GM23338 (cell line): ENCODE data around the gene ASPDH. TPM values are rescaled to one million over a fixed set of nuclear protein-coding genes. Genes with fewer than 3 reads are reported as not detected.
A peak's percentile ranks its signal among the peaks of the same experiment; 100 is the strongest.

Experiments
- ATAC-seq: fragments of 200-7000 bp; cut with Tn5 transposase; 3 replicates; pipeline ENCODE4 v1.9.1; 2020
- DNase-seq: peaks from one replicate; pipeline ENCODE4 v3.0.0-alpha.2; 2015; ENCODE audit warnings: low spot score
- H2AFZ ChIP-seq: fragments of 200-600 bp; sonication (generic); 2 replicates; pipeline ENCODE4 v1.8.0; 2016; ENCODE audit warnings: antibody characterized with exemption, mild to moderate bottlenecking, moderate library complexity
- H3F3A ChIP-seq: fragments of 200-600 bp; sonication (generic); replicated peaks from 2 replicates; pipeline ENCODE4 v1.8.0; 2017; ENCODE audit warnings: antibody characterized with exemption, mixed run types, low read depth
- H3K27ac ChIP-seq: fragments of 200-600 bp; sonication (generic); 2 replicates; pipeline ENCODE4 v1.6.1; 2016; ENCODE audit warnings: low read depth
- H3K27me3 ChIP-seq: fragments of 200-600 bp; sonication (generic); 2 replicates; pipeline ENCODE4 v1.8.0; 2016; ENCODE audit warnings: mild to moderate bottlenecking, mixed run types, moderate library complexity; ENCODE audit not compliant: insufficient read depth
- H3K36me3 ChIP-seq: fragments of 200-600 bp; sonication (generic); 2 replicates; pipeline ENCODE4 v1.8.0; 2016; ENCODE audit warnings: mild to moderate bottlenecking; ENCODE audit not compliant: insufficient read depth
- H3K4me1 ChIP-seq: fragments of 200-600 bp; sonication (generic); 2 replicates; pipeline ENCODE4 v1.8.0; 2016; ENCODE audit warnings: mild to moderate bottlenecking, moderate library complexity; ENCODE audit not compliant: insufficient read depth
- H3K4me2 ChIP-seq: fragments of 200-600 bp; sonication (generic); 2 replicates; pipeline ENCODE4 v1.7.1; 2017; ENCODE audit warnings: mixed run types
- H3K4me3 ChIP-seq: fragments of 200-600 bp; sonication (generic); 2 replicates; pipeline ENCODE4 v1.6.1; 2016; ENCODE audit warnings: mixed run types
- H3K79me2 ChIP-seq: fragments of 200-600 bp; sonication (generic); replicated peaks from 2 replicates; pipeline ENCODE4 v1.8.0; 2017; ENCODE audit warnings: mild to moderate bottlenecking; ENCODE audit not compliant: insufficient read depth
- H3K9me2 ChIP-seq: fragments of 200-600 bp; sonication (generic); 2 replicates; pipeline ENCODE4 v1.8.0; 2017; ENCODE audit not compliant: insufficient read depth
- H4K20me1 ChIP-seq: fragments of 200-600 bp; sonication (generic); replicated peaks from 2 replicates; pipeline ENCODE4 v1.8.0; 2017; ENCODE audit warnings: mild to moderate bottlenecking; ENCODE audit not compliant: insufficient read depth
- H3K27ac Mint-ChIP-seq: 2 replicates; pipeline ENCODE4 v1.8.0; 2020; ENCODE audit warnings: inconsistent platforms, mild to moderate bottlenecking, moderate library complexity, mixed read lengths
- H3K27me3 Mint-ChIP-seq: 3 replicates; pipeline ENCODE4 v1.8.0; 2022; ENCODE audit warnings: low read depth, mild to moderate bottlenecking, moderate library complexity, mixed read lengths, inconsistent platforms; ENCODE audit not compliant: insufficient read depth, poor library complexity
- H3K36me3 Mint-ChIP-seq: 3 replicates; pipeline ENCODE4 v1.8.0; 2021; ENCODE audit warnings: low read depth, mild to moderate bottlenecking, inconsistent platforms, moderate library complexity, mixed read lengths
- H3K4me1 Mint-ChIP-seq: 3 replicates; pipeline ENCODE4 v1.8.0; 2020; ENCODE audit warnings: mild to moderate bottlenecking, inconsistent platforms, mixed read lengths
- H3K4me3 Mint-ChIP-seq: 3 replicates; pipeline ENCODE4 v1.8.0; 2021; ENCODE audit warnings: moderate library complexity, mild to moderate bottlenecking, inconsistent platforms, mixed read lengths
- H3K9me3 Mint-ChIP-seq: 3 replicates; pipeline ENCODE4 v1.8.0; 2020; ENCODE audit warnings: moderate library complexity, mild to moderate bottlenecking, inconsistent platforms, mixed read lengths
- CREB1 ChIP-seq: fragments of 250-450 bp; sonication (Bioruptor Pico); IDR thresholded peaks from 2 replicates; pipeline ENCODE4 v1.5.0; 2020; ENCODE audit warnings: low read depth, mild to moderate bottlenecking, moderate library complexity
- EZH2 ChIP-seq: fragments of 200-600 bp; sonication (generic); IDR thresholded peaks from one replicate; pipeline ENCODE4 v1.8.0; 2017; ENCODE audit warnings: antibody characterized with exemption, mild to moderate bottlenecking, low read depth; ENCODE audit not compliant: unreplicated experiment
- EZH2phosphoT487 ChIP-seq: fragments of 200-600 bp; sonication (generic); IDR thresholded peaks from one replicate; pipeline ENCODE4 v1.8.1; 2018; ENCODE audit warnings: antibody characterized with exemption; ENCODE audit not compliant: unreplicated experiment
- JUNB ChIP-seq: IDR thresholded peaks from one replicate; pipeline ENCODE4 v1.6.1; 2016; ENCODE audit warnings: antibody characterized with exemption; ENCODE audit not compliant: unreplicated experiment
- NANOG ChIP-seq: IDR thresholded peaks from 2 replicates; pipeline ENCODE4 v1.6.1; 2016; ENCODE audit warnings: antibody characterized with exemption, borderline replicate concordance
- POLR2AphosphoS5 ChIP-seq: IDR thresholded peaks from 2 replicates; pipeline ENCODE4 v1.6.1; 2016; ENCODE audit warnings: antibody characterized with exemption, low read depth
- STAT1 ChIP-seq: IDR thresholded peaks from one replicate; pipeline ENCODE4 v1.6.1; 2016; ENCODE audit warnings: antibody characterized with exemption; ENCODE audit not compliant: unreplicated experiment
- ZNF114 ChIP-seq: fragments of 250-450 bp; sonication (Bioruptor Pico); IDR thresholded peaks from 2 replicates; pipeline ENCODE4 v1.5.0; 2020; ENCODE audit warnings: mild to moderate bottlenecking, moderate library complexity
- ZNF331 ChIP-seq: fragments of 250-450 bp; sonication (Bioruptor Pico); IDR thresholded peaks from 2 replicates; pipeline ENCODE4 v1.5.0; 2020; ENCODE audit warnings: low read depth, mild to moderate bottlenecking, moderate library complexity
- polyA plus RNA-seq: library from polyadenylated mRNA; unstranded; fragments of >200 nt; fragmentation: Nextera tagmentation; extraction: Ambion mirVana; gene quantifications from 2 replicates; pipeline ENCODE4 v1.2.1, GENCODE V29; 2016
- total RNA-seq: library from RNA; depleted of rRNA; stranded (reverse); fragments of >200 nt; shearing (Covaris generic); gene quantifications from 2 replicates; pipeline ENCODE4 v1.2.3, GENCODE V29; 2014
- TF ChIP-seq, protein P1 (sequence below): IDR thresholded peaks from one replicate; pipeline ENCODE4 v1.6.1; 2018; ENCODE audit warnings: antibody characterized with exemption; ENCODE audit not compliant: unreplicated experiment
- TF ChIP-seq, protein P2 (sequence below): IDR thresholded peaks from 2 replicates; pipeline ENCODE4 v1.6.1; 2016; ENCODE audit warnings: antibody characterized with exemption
- TF ChIP-seq, protein P3 (sequence below), 2 experiments: fragments of 200-600 bp in 1 of 2; sonication (generic) in 1 of 2; conservative IDR thresholded peaks; 2 replicates each; pipeline versions ENCODE4 v1.5.1 to v1.6.1; 2016 to 2017; ENCODE audit warnings: antibody characterized with exemption in 2 of 2, low read depth in 2 of 2, mild to moderate bottlenecking in 2 of 2, moderate library complexity in 1 of 2
- TF ChIP-seq, protein P4 (sequence below): fragments of 250-450 bp; sonication (Bioruptor Pico); IDR thresholded peaks from 2 replicates; pipeline ENCODE4 v1.5.0; 2020; ENCODE audit warnings: mild to moderate bottlenecking, moderate library complexity

Gene ASPDH
- total and polyA plus RNA-seq, 2 experiments from 2014 or later, result not detected

DNA sequence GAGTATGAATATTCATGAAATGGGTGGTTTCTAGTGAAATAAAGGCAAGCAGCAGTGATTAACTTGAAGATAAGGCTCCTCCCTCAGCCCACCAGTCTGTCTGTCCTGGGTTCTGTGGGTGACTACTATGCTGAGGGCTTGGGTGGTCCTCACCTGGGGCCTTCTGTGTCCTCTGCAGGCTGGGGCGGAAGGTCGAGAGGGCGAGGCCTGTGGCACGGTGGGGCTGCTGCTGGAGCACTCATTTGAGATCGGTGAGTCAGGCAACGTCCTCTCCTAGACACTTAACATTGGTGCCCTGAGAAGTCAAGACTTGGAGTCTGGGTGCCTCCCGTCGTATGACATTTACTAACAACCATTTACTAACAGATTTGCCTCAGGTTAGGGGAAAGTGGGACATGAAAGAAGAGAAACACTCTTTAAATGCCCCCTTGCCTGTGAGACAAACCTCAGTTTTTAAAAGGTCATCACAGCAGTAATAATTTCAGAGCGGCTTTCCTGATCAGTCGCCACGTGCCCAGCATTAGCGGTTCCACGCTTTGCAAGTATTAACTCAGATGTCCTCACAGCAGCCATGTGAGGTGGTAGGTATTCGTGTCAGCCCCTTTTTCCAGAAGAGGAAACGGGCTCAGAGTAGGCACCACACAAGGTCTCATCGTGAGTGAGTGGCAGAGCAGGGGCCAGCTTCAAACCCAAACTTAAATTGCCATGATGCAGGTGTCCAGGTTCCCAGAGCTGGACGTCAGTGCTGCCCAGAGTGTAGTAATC, 35.8 kb downstream of the ASPDH start:
- H3K4me3 ChIP-seq, result no peak overlapping the region
- H3F3A ChIP-seq, result 0 out of 2 replicates have a peak, but pooled peaks cover 2% of the 10 kb centered on the region
- H3K4me2 ChIP-seq, result peak overlapping the region; percentile 88; the same call in 1 of the 2 replicates
- Mint-ChIP-seq H3K36me3 (peaks cover 36% of the 10 kb centered on the region), H3K27ac (no peak overlapping the region), H3K27me3 (peaks cover 8% of the 10 kb centered on the region), H3K4me3 (no peak overlapping the region), H3K4me1 (no peaks in the 10 kb centered on the region; the same call in 2 of the 3 replicates), H3K9me3 (peaks cover 92% of the 10 kb centered on the region)
- H4K20me1 ChIP-seq, result no peaks in the 10 kb centered on the region; the same call in 1 of the 2 replicates
- TF ChIP-seq STAT1 (no peak), ZNF331 (CRISPR knock-in tag) (no peak), EZH2phosphoT487 (no peak), POLR2AphosphoS5 (no peak), CREB1 (no peak), EZH2 (no peak), JUNB (no peak), NANOG (no peak), ZNF114 (CRISPR knock-in tag) (no peak)
- TF ChIP-seq, protein P1, sequence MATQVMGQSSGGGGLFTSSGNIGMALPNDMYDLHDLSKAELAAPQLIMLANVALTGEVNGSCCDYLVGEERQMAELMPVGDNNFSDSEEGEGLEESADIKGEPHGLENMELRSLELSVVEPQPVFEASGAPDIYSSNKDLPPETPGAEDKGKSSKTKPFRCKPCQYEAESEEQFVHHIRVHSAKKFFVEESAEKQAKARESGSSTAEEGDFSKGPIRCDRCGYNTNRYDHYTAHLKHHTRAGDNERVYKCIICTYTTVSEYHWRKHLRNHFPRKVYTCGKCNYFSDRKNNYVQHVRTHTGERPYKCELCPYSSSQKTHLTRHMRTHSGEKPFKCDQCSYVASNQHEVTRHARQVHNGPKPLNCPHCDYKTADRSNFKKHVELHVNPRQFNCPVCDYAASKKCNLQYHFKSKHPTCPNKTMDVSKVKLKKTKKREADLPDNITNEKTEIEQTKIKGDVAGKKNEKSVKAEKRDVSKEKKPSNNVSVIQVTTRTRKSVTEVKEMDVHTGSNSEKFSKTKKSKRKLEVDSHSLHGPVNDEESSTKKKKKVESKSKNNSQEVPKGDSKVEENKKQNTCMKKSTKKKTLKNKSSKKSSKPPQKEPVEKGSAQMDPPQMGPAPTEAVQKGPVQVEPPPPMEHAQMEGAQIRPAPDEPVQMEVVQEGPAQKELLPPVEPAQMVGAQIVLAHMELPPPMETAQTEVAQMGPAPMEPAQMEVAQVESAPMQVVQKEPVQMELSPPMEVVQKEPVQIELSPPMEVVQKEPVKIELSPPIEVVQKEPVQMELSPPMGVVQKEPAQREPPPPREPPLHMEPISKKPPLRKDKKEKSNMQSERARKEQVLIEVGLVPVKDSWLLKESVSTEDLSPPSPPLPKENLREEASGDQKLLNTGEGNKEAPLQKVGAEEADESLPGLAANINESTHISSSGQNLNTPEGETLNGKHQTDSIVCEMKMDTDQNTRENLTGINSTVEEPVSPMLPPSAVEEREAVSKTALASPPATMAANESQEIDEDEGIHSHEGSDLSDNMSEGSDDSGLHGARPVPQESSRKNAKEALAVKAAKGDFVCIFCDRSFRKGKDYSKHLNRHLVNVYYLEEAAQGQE, result no peak
- TF ChIP-seq, protein P2, sequence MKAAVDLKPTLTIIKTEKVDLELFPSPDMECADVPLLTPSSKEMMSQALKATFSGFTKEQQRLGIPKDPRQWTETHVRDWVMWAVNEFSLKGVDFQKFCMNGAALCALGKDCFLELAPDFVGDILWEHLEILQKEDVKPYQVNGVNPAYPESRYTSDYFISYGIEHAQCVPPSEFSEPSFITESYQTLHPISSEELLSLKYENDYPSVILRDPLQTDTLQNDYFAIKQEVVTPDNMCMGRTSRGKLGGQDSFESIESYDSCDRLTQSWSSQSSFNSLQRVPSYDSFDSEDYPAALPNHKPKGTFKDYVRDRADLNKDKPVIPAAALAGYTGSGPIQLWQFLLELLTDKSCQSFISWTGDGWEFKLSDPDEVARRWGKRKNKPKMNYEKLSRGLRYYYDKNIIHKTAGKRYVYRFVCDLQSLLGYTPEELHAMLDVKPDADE, result no peak
- TF ChIP-seq, protein P3, sequence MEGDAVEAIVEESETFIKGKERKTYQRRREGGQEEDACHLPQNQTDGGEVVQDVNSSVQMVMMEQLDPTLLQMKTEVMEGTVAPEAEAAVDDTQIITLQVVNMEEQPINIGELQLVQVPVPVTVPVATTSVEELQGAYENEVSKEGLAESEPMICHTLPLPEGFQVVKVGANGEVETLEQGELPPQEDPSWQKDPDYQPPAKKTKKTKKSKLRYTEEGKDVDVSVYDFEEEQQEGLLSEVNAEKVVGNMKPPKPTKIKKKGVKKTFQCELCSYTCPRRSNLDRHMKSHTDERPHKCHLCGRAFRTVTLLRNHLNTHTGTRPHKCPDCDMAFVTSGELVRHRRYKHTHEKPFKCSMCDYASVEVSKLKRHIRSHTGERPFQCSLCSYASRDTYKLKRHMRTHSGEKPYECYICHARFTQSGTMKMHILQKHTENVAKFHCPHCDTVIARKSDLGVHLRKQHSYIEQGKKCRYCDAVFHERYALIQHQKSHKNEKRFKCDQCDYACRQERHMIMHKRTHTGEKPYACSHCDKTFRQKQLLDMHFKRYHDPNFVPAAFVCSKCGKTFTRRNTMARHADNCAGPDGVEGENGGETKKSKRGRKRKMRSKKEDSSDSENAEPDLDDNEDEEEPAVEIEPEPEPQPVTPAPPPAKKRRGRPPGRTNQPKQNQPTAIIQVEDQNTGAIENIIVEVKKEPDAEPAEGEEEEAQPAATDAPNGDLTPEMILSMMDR (conservative IDR thresholded peaks at IDR 0.05; ENCODE audit: low read depth in 2 of 2), result no peak
- TF ChIP-seq, protein P4, sequence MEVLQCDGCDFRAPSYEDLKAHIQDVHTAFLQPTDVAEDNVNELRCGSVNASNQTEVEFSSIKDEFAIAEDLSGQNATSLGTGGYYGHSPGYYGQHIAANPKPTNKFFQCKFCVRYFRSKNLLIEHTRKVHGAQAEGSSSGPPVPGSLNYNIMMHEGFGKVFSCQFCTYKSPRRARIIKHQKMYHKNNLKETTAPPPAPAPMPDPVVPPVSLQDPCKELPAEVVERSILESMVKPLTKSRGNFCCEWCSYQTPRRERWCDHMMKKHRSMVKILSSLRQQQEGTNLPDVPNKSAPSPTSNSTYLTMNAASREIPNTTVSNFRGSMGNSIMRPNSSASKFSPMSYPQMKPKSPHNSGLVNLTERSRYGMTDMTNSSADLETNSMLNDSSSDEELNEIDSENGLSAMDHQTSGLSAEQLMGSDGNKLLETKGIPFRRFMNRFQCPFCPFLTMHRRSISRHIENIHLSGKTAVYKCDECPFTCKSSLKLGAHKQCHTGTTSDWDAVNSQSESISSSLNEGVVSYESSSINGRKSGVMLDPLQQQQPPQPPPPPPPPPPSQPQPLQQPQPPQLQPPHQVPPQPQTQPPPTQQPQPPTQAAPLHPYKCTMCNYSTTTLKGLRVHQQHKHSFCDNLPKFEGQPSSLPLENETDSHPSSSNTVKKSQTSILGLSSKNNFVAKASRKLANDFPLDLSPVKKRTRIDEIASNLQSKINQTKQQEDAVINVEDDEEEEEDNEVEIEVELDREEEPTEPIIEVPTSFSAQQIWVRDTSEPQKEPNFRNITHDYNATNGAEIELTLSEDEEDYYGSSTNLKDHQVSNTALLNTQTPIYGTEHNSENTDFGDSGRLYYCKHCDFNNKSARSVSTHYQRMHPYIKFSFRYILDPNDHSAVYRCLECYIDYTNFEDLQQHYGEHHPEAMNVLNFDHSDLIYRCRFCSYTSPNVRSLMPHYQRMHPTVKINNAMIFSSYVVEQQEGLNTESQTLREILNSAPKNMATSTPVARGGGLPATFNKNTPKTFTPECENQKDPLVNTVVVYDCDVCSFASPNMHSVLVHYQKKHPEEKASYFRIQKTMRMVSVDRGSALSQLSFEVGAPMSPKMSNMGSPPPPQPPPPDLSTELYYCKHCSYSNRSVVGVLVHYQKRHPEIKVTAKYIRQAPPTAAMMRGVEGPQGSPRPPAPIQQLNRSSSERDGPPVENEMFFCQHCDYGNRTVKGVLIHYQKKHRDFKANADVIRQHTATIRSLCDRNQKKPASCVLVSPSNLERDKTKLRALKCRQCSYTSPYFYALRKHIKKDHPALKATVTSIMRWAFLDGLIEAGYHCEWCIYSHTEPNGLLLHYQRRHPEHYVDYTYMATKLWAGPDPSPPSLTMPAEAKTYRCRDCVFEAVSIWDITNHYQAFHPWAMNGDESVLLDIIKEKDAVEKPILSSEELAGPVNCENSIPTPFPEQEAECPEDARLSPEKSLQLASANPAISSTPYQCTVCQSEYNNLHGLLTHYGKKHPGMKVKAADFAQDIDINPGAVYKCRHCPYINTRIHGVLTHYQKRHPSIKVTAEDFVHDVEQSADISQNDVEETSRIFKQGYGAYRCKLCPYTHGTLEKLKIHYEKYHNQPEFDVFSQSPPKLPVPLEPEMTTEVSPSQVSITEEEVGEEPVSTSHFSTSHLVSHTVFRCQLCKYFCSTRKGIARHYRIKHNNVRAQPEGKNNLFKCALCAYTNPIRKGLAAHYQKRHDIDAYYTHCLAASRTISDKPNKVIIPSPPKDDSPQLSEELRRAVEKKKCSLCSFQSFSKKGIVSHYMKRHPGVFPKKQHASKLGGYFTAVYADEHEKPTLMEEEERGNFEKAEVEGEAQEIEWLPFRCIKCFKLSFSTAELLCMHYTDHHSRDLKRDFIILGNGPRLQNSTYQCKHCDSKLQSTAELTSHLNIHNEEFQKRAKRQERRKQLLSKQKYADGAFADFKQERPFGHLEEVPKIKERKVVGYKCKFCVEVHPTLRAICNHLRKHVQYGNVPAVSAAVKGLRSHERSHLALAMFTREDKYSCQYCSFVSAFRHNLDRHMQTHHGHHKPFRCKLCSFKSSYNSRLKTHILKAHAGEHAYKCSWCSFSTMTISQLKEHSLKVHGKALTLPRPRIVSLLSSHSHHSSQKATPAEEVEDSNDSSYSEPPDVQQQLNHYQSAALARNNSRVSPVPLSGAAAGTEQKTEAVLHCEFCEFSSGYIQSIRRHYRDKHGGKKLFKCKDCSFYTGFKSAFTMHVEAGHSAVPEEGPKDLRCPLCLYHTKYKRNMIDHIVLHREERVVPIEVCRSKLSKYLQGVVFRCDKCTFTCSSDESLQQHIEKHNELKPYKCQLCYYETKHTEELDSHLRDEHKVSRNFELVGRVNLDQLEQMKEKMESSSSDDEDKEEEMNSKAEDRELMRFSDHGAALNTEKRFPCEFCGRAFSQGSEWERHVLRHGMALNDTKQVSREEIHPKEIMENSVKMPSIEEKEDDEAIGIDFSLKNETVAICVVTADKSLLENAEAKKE (CRISPR knock-in tag), result no peak
- DNase-seq (no peak), ATAC-seq (no peak)
- no peaks in the 10 kb centered on the region for H3K27me3 ChIP-seq
- peaks cover 25% of the 10 kb centered on the region for H3K79me2 ChIP-seq
- peaks cover 10% of the 10 kb centered on the region; the same call in 1 of the 2 replicates for H3K4me1 ChIP-seq
- no peaks in the 10 kb centered on the region for H3K9me2 ChIP-seq
- H3K36me3 ChIP-seq, result peaks cover 3% of the 10 kb centered on the region; the same call in 1 of the 2 replicates
- no peak overlapping the region for H2AFZ ChIP-seq
- H3K27ac ChIP-seq, result no peak overlapping the region
